HG02759 (cell line): ENCODE measurements around the gene VIP.

Source experiments
- ATAC-seq: cut with Tn5 transposase; IDR thresholded peaks from one replicate; pipeline ENCODE4 v1.9.1; 2021; ENCODE audit warnings: mild to moderate bottlenecking, moderate library complexity; ENCODE audit not compliant: unreplicated experiment

Gene VIP

GRCh38 chr6:152776833-152777232, 26.2 kb downstream of the VIP start:
- no peak for ATAC-seq

- no peak for ATAC-seq
Observed at GRCh38 chr6:152783217-152783878, 32.8 kb downstream of the VIP start.

- ATAC-seq, result no peak
Observed at GRCh38 chr6:152794696-152795095, 44.1 kb downstream of the VIP start.

- no peak for ATAC-seq
Observed at GRCh38 chr6:152804150-152804549, 53.6 kb downstream of the VIP start.
